Mesenchymal stem cell (in vitro differentiated cells and primary cell): ENCODE measurements around the gene AZGP1. TPM values are rescaled to one million over a fixed set of nuclear protein-coding genes. Genes with fewer than 3 reads are reported as not detected.

Experiments used
- DNase-seq: peaks from one replicate; pipeline ENCODE4 v3.0.0-alpha.2; 2013
- H2AFZ ChIP-seq: one replicate; pipeline ENCODE4 v1.6.1; 2013; ENCODE audit warnings: low read depth, mild to moderate bottlenecking, control low read depth, inconsistent platforms, low read length, moderate library complexity
- H2AK5ac ChIP-seq: 2 replicates; pipeline ENCODE4 v1.6.1; 2013; ENCODE audit warnings: low read length, moderate library complexity, mild to moderate bottlenecking, inconsistent platforms; ENCODE audit not compliant: severe bottlenecking
- H2BK120ac ChIP-seq: one replicate; pipeline ENCODE4 v1.6.1; 2013; ENCODE audit warnings: low read depth, mild to moderate bottlenecking, inconsistent platforms, low read length, moderate library complexity
- H2BK12ac ChIP-seq, 2 experiments: one replicate each; pipeline ENCODE4 v1.6.1; 2013; ENCODE audit warnings: inconsistent platforms in 2 of 2, low read length in 2 of 2, mild to moderate bottlenecking in 2 of 2, moderate library complexity in 2 of 2, control low read depth in 1 of 2
- H2BK15ac ChIP-seq: one replicate; pipeline ENCODE4 v1.6.1; 2013; ENCODE audit warnings: mild to moderate bottlenecking, low read depth, inconsistent platforms; ENCODE audit not compliant: poor library complexity, severe bottlenecking
- H2BK5ac ChIP-seq: 2 replicates; pipeline ENCODE4 v1.6.1; 2013; ENCODE audit warnings: low read depth, mild to moderate bottlenecking, low read length, control low read depth, inconsistent platforms; ENCODE audit not compliant: poor library complexity, severe bottlenecking
- H3K14ac ChIP-seq, 2 experiments: one replicate each; pipeline ENCODE4 v1.6.1; 2013; ENCODE audit warnings: inconsistent platforms in 2 of 2, low read length in 2 of 2, control low read depth in 1 of 2, mild to moderate bottlenecking in 1 of 2, moderate library complexity in 1 of 2
- H3K18ac ChIP-seq, 2 experiments: one replicate each; pipeline ENCODE4 v1.6.1; 2013; ENCODE audit warnings: inconsistent platforms in 2 of 2, low read length in 2 of 2, control low read depth in 1 of 2, low read depth in 1 of 2, mild to moderate bottlenecking in 1 of 2
- H3K23ac ChIP-seq, 2 experiments: one replicate each; pipeline ENCODE4 v1.6.1; 2013; ENCODE audit warnings: inconsistent platforms in 2 of 2, low read length in 2 of 2, mild to moderate bottlenecking in 2 of 2, moderate library complexity in 2 of 2, control low read depth in 1 of 2
- H3K27ac ChIP-seq: 2 replicates; pipeline ENCODE4 v1.5.1; 2013; ENCODE audit warnings: mild to moderate bottlenecking, moderate library complexity, low read length, control low read depth, inconsistent platforms; ENCODE audit not compliant: poor library complexity, severe bottlenecking
- H3K27me3 ChIP-seq, 2 experiments: 2 replicates each; pipeline versions ENCODE4 v1.6.1 to v1.7.0; 2013; ENCODE audit warnings: low read length in 2 of 2, mild to moderate bottlenecking in 2 of 2, moderate library complexity in 2 of 2, control low read depth in 1 of 2, inconsistent platforms in 1 of 2; ENCODE audit not compliant: control insufficient read depth in 1 of 2, insufficient read depth in 1 of 2
- H3K36me3 ChIP-seq, 2 experiments: 2 replicates each; pipeline versions ENCODE4 v1.6.1 to v1.7.0; 2013; ENCODE audit warnings: low read length in 2 of 2, control low read depth in 1 of 2, inconsistent platforms in 1 of 2, low read depth in 1 of 2, mild to moderate bottlenecking in 1 of 2; ENCODE audit not compliant: insufficient read depth in 2 of 2, control insufficient read depth in 1 of 2
- H3K4ac ChIP-seq, 2 experiments: one replicate each; pipeline ENCODE4 v1.6.1; 2013; ENCODE audit warnings: inconsistent platforms in 2 of 2, low read length in 2 of 2, mild to moderate bottlenecking in 2 of 2, moderate library complexity in 2 of 2, control low read depth in 1 of 2, low read depth in 1 of 2
- H3K4me1 ChIP-seq: 2 replicates; pipeline ENCODE4 v1.6.1; 2013; ENCODE audit warnings: low read depth, low read length, control low read depth; ENCODE audit not compliant: control insufficient read depth, insufficient read depth
- H3K4me2 ChIP-seq: 2 replicates; pipeline ENCODE4 v1.6.1; 2013; ENCODE audit warnings: low read length, mild to moderate bottlenecking, inconsistent platforms; ENCODE audit not compliant: poor library complexity, severe bottlenecking
- H3K4me3 ChIP-seq, 2 experiments: 2 replicates each; pipeline versions ENCODE4 v1.5.1 to v1.7.0; 2013; ENCODE audit warnings: low read length in 2 of 2, mild to moderate bottlenecking in 2 of 2, control low read depth in 1 of 2, low read depth in 1 of 2; ENCODE audit not compliant: insufficient read depth in 1 of 2
- H3K79me1 ChIP-seq: replicated peaks from 2 replicates; pipeline ENCODE4 v1.6.1; 2013; ENCODE audit warnings: mild to moderate bottlenecking, control low read depth, low read length, inconsistent platforms; ENCODE audit not compliant: poor library complexity, severe bottlenecking
- H3K9ac ChIP-seq: 2 replicates; pipeline ENCODE4 v1.7.0; 2013; ENCODE audit warnings: mild to moderate bottlenecking, low read length, moderate library complexity
- H3K9me3 ChIP-seq: 2 replicates; pipeline ENCODE4 v1.7.0; 2013; ENCODE audit warnings: mild to moderate bottlenecking, low read length; ENCODE audit not compliant: control insufficient read depth
- H4K8ac ChIP-seq: one replicate; pipeline ENCODE4 v1.6.1; 2013; ENCODE audit warnings: inconsistent platforms, mild to moderate bottlenecking, low read length, moderate library complexity
- H4K91ac ChIP-seq: one replicate; pipeline ENCODE4 v1.6.1; 2013; ENCODE audit warnings: mild to moderate bottlenecking, low read length, inconsistent platforms
- WGBS: methylation state at CpG from one replicate; pipeline ENCODE4 v1.1.7; 2013; ENCODE audit warnings: mixed read lengths; 5-methylcytosine and 5-hydroxymethylcytosine counted together
- polyA plus RNA-seq, 2 experiments: library from polyadenylated mRNA; stranded (reverse); fragments of 200-250 nt; gene quantifications; one replicate each; pipeline ENCODE4 v1.2.3, GENCODE V29; 2013

AZGP1 gene
- polyA plus RNA-seq (2013, experiment 1 of 2) = not detected
- not detected for polyA plus RNA-seq (2013, experiment 2 of 2)

GRCh38 chr7:99975782-99976521, at the start of gene AZGP1:
TSS of gene AZGP1 (minus strand) at chr7:99976031. CDS start at chr7:99976020, 11 bp downstream.
- no peak within 1 kb of the TSS for H4K91ac ChIP-seq
- H2AK5ac ChIP-seq = no peak within 1 kb of the TSS
- H4K8ac ChIP-seq = no peak within 1 kb of the TSS
- peaks cover 11 to 25% of the 10 kb centered on the region in 2 experiments for H3K27me3 ChIP-seq
- H3K79me1 ChIP-seq = no peaks in the 10 kb centered on the region
- H3K18ac ChIP-seq = no peak within 1 kb of the TSS
- H2AFZ ChIP-seq = no peak within 1 kb of the TSS
- no peak within 1 kb of the TSS for H3K9ac ChIP-seq
- H3K4me1 ChIP-seq = no peaks in the 10 kb centered on the region
- no peak within 1 kb of the TSS for H3K27ac ChIP-seq
- H2BK5ac ChIP-seq = no peak within 1 kb of the TSS
- no peak within 1 kb of the TSS for H2BK120ac ChIP-seq
- no peak within 1 kb of the TSS for H3K4ac ChIP-seq
- H3K9me3 ChIP-seq = peaks cover 5% of the 10 kb centered on the region
- H3K36me3 ChIP-seq = no peaks in the 10 kb centered on the region
- DNase-seq = no peak
- no peak within 1 kb of the TSS for H2BK12ac ChIP-seq
- no peak within 1 kb of the TSS for H3K23ac ChIP-seq
- no peak within 1 kb of the TSS for H2BK15ac ChIP-seq
- no peak within 1 kb of the TSS for H3K4me2 ChIP-seq
- 96% methylated on average over 5 of the region's 5 CpGs for WGBS
- H3K14ac ChIP-seq = no peak within 1 kb of the TSS
- no peak within 1 kb of the TSS for H3K4me3 ChIP-seq

- no peak overlapping the region for H4K91ac ChIP-seq
- H3K14ac ChIP-seq = no peak overlapping the region
- H3K18ac ChIP-seq = no peak overlapping the region
- H3K4me1 ChIP-seq = peaks cover 2% of the 10 kb centered on the region
- no peak overlapping the region for H3K4ac ChIP-seq
- 96% methylated on average over 10 of the region's 12 CpGs for WGBS
- peaks cover 24% of the 10 kb centered on the region for H3K79me1 ChIP-seq
- H3K27ac ChIP-seq = no peak overlapping the region
- H3K23ac ChIP-seq = no peak overlapping the region
- H2BK5ac ChIP-seq = no peak overlapping the region
- no peak for DNase-seq
- no peak overlapping the region for H2BK120ac ChIP-seq
- no peak overlapping the region for H3K9ac ChIP-seq
- no peak overlapping the region for H4K8ac ChIP-seq
- H2BK12ac ChIP-seq = no peak overlapping the region
- H3K36me3 ChIP-seq = peaks cover 49 to 76% of the 10 kb centered on the region in 2 experiments
- no peak overlapping the region for H2AFZ ChIP-seq
- H2AK5ac ChIP-seq = no peak overlapping the region
- H3K9me3 ChIP-seq = no peaks in the 10 kb centered on the region
- no peak overlapping the region for H2BK15ac ChIP-seq
- H3K4me2 ChIP-seq = no peak overlapping the region
- no peaks in the 10 kb centered on the region for H3K27me3 ChIP-seq
- no peak overlapping the region for H3K4me3 ChIP-seq
Observed at GRCh38 chr7:100024020-100024619, 48.3 kb upstream of the AZGP1 start.

GRCh38 chr7:100023526-100023925, 47.7 kb upstream of the AZGP1 start:
- Histone ChIP-seq H3K4me1 (peaks cover 3% of the 10 kb centered on the region), H2AFZ (no peak overlapping the region), H2BK12ac (no peak overlapping the region), H3K27me3 (no peaks in the 10 kb centered on the region), H2AK5ac (no peak overlapping the region), H3K18ac (no peak overlapping the region), H2BK5ac (no peak overlapping the region), H3K4ac (no peak overlapping the region), H3K79me1 (peaks cover 25% of the 10 kb centered on the region), H2BK15ac (no peak overlapping the region), H2BK120ac (no peak overlapping the region), H3K14ac (no peak overlapping the region), H3K23ac (no peak overlapping the region), H4K8ac (no peak overlapping the region), H3K4me3 (no peak overlapping the region), H3K9me3 (no peaks in the 10 kb centered on the region), H3K4me2 (no peak overlapping the region), H4K91ac (no peak overlapping the region), H3K27ac (no peak overlapping the region), H3K9ac (no peak overlapping the region), H3K36me3 (peaks cover 54 to 76% of the 10 kb centered on the region in 2 experiments)
- over 99% methylated on average over 12 of the region's 12 CpGs for WGBS
- DNase-seq = no peak

GRCh38 chr7:100022621-100023020, 46.8 kb upstream of the AZGP1 start:
- no peak overlapping the region for H2BK12ac ChIP-seq
- H3K27me3 ChIP-seq = no peaks in the 10 kb centered on the region
- no peak overlapping the region for H2BK120ac ChIP-seq
- H3K27ac ChIP-seq = no peak overlapping the region
- peaks cover 51 to 67% of the 10 kb centered on the region in 2 experiments for H3K36me3 ChIP-seq
- H3K79me1 ChIP-seq = peaks cover 24% of the 10 kb centered on the region
- peak overlapping the region; percentile 42 for H4K8ac ChIP-seq
- no peak overlapping the region for H2AFZ ChIP-seq
- H2AK5ac ChIP-seq = no peak overlapping the region
- no peak overlapping the region for H3K4me2 ChIP-seq
- H3K23ac ChIP-seq = no peak overlapping the region
- 98% methylated on average over 4 of the region's 5 CpGs for WGBS
- H3K14ac ChIP-seq = no peak overlapping the region
- no peak overlapping the region for H3K4me3 ChIP-seq
- no peak overlapping the region for H4K91ac ChIP-seq
- no peaks in the 10 kb centered on the region for H3K9me3 ChIP-seq
- no peak for DNase-seq
- H3K9ac ChIP-seq = no peak overlapping the region
- H2BK5ac ChIP-seq = no peak overlapping the region
- H3K18ac ChIP-seq = no peak overlapping the region
- no peak overlapping the region for H2BK15ac ChIP-seq
- H3K4me1 ChIP-seq = peaks cover 3% of the 10 kb centered on the region
- no peak overlapping the region for H3K4ac ChIP-seq
